Caco-2 (cell line): ENCODE data around the gene NEK7. TPM values are rescaled to one million over a fixed set of nuclear protein-coding genes. Genes with fewer than 3 reads are reported as not detected.

Experiments
- BruUV-seq: library from RNA; stranded (reverse); fragments of 400-500 nt; replicated peaks from 2 replicates; lab custom pipeline; 2021; lab: Mats Ljungman, UMichigan
- CTCF ChIA-PET: fragments of 300-600 bp; sonication (Branson Sonifier 250); formaldehyde crosslinking; loops from one replicate; lab custom pipeline; 2022; ENCODE audit warnings: antibody characterized with exemption; lab: Charles Lee
- POLR2A ChIA-PET: fragments of 300-600 bp; sonication (Branson Sonifier 250); formaldehyde crosslinking; loops from one replicate; lab custom pipeline; 2022; ENCODE audit warnings: antibody characterized with exemption; lab: Charles Lee
- DNase-seq, 2 experiments: peaks; one replicate each; pipeline versions ENCODE4 v3.0.0 to v3.0.0-alpha.2; 2020 to 2022
- H3K27me3 ChIP-seq: replicated peaks from 2 replicates; pipeline ENCODE4 v1.6.0; 2011; ENCODE audit warnings: low read length; ENCODE audit not compliant: control insufficient read depth, insufficient read depth
- H3K36me3 ChIP-seq: 2 replicates; pipeline ENCODE4 v1.5.1; 2011; ENCODE audit warnings: low read length; ENCODE audit not compliant: control insufficient read depth, insufficient read depth
- H3K4me1 ChIP-seq: fragments of 250-450 bp; sonication (Bioruptor Pico); 2 replicates; pipeline ENCODE4 v1.5.1; 2020; ENCODE audit warnings: mild to moderate bottlenecking
- H3K4me3 ChIP-seq: 2 replicates; pipeline ENCODE4 v1.5.1; 2011; ENCODE audit warnings: low read depth, mild to moderate bottlenecking, control low read depth, low read length
- H3K9me3 ChIP-seq: fragments of 250-450 bp; sonication (Bioruptor Pico); 2 replicates; pipeline ENCODE4 v1.5.1; 2020; ENCODE audit warnings: mild to moderate bottlenecking, moderate library complexity
- H3K27ac Mint-ChIP-seq: one replicate; pipeline ENCODE4 v1.8.0; 2022; ENCODE audit warnings: mixed read lengths; ENCODE audit not compliant: unreplicated experiment
- H3K27me3 Mint-ChIP-seq: one replicate; pipeline ENCODE4 v1.8.0; 2022; ENCODE audit warnings: mixed read lengths; ENCODE audit not compliant: insufficient read depth, unreplicated experiment
- H3K36me3 Mint-ChIP-seq: one replicate; pipeline ENCODE4 v1.8.0; 2022; ENCODE audit warnings: mild to moderate bottlenecking, mixed read lengths; ENCODE audit not compliant: insufficient read depth, unreplicated experiment
- H3K4me1 Mint-ChIP-seq: one replicate; pipeline ENCODE4 v1.8.0; 2022; ENCODE audit warnings: low read depth, mixed read lengths; ENCODE audit not compliant: unreplicated experiment
- H3K4me3 Mint-ChIP-seq: one replicate; pipeline ENCODE4 v1.8.0; 2022; ENCODE audit warnings: mild to moderate bottlenecking, moderate library complexity, mixed read lengths; ENCODE audit not compliant: unreplicated experiment
- H3K9me3 Mint-ChIP-seq: one replicate; pipeline ENCODE4 v1.8.0; 2022; ENCODE audit warnings: mixed read lengths; ENCODE audit not compliant: unreplicated experiment
- CTCF ChIP-seq, 2 experiments: fragments of 200-600 bp in 1 of 2; IDR thresholded peaks; 1 replicate in 1 of 2; 2 replicates in 1 of 2; pipeline versions ENCODE4 v1.5.1 to v1.8.0; 2011 to 2022; ENCODE audit warnings: antibody characterized with exemption in 1 of 2, control low read depth in 1 of 2, inconsistent platforms in 1 of 2, low read depth in 1 of 2, low read length in 1 of 2, mild to moderate bottlenecking in 1 of 2, moderate library complexity in 1 of 2; ENCODE audit not compliant: insufficient read depth in 1 of 2, severe bottlenecking in 1 of 2, unreplicated experiment in 1 of 2
- intact Hi-C: fragments of 100-400 bp; cut with micrococcal nuclease; formaldehyde crosslinking; loops from one replicate; pipeline ENCODE4 v1.10.0; 2022; ENCODE audit not compliant: unreplicated experiment
- total RNA-seq: library from RNA; stranded (reverse); gene quantifications from 2 replicates; pipeline ENCODE4 v1.2.3, GENCODE V29; 2022

NEK7 gene
- total RNA-seq, 1 experiment from 2014 or later, result 56.1 TPM

- ChIA-PET POLR2A (no interaction called here), CTCF (no interaction called here)
- no peak overlapping the region for H3K4me3 ChIP-seq
- no peaks in the 10 kb centered on the region for H3K27me3 ChIP-seq
- no peaks in the 10 kb centered on the region for H3K9me3 ChIP-seq
- no peaks in the 10 kb centered on the region for H3K27me3 Mint-ChIP-seq
- BruUV-seq, result no TSS peak
- H3K4me3 Mint-ChIP-seq, result no peak overlapping the region
- no peaks in the 10 kb centered on the region for H3K36me3 Mint-ChIP-seq
- intact Hi-C loops, result no loop called here
- H3K4me1 Mint-ChIP-seq, result peaks cover 30% of the 10 kb centered on the region
- TF ChIP-seq CTCF (IDR thresholded peaks at IDR 0.05; ENCODE audit: insufficient read depth in 1 of 2, low read depth in 1 of 2, low read length in 1 of 2, severe bottlenecking in 1 of 2, unreplicated experiment in 1 of 2), result no peak
- H3K9me3 Mint-ChIP-seq, result no peaks in the 10 kb centered on the region
- no peaks in the 10 kb centered on the region for H3K36me3 ChIP-seq
- no peaks in the 10 kb centered on the region for H3K4me1 ChIP-seq
- DNase-seq, result no peak
- H3K27ac Mint-ChIP-seq, result no peak overlapping the region
Observed at GRCh38 chr1:198178615-198179014, 21.8 kb downstream of the NEK7 start.

- no peaks in the 10 kb centered on the region for H3K27me3 ChIP-seq
- Mint-ChIP-seq H3K36me3 (no peaks in the 10 kb centered on the region), H3K27me3 (no peaks in the 10 kb centered on the region), H3K4me3 (no peak overlapping the region), H3K27ac (no peak overlapping the region), H3K9me3 (no peaks in the 10 kb centered on the region), H3K4me1 (peaks cover 30% of the 10 kb centered on the region)
- H3K4me3 ChIP-seq, result no peak overlapping the region
- ChIA-PET POLR2A (no interaction called here), CTCF (no interaction called here)
- BruUV-seq, result no TSS peak
- H3K9me3 ChIP-seq, result no peaks in the 10 kb centered on the region
- H3K4me1 ChIP-seq, result no peaks in the 10 kb centered on the region
- TF ChIP-seq CTCF (IDR thresholded peaks at IDR 0.05; ENCODE audit: insufficient read depth in 1 of 2, low read depth in 1 of 2, low read length in 1 of 2, severe bottlenecking in 1 of 2, unreplicated experiment in 1 of 2), result no peak
- no peak for DNase-seq
- intact Hi-C loops, result no loop called here
- H3K36me3 ChIP-seq, result no peaks in the 10 kb centered on the region
Observed at GRCh38 chr1:198179556-198179981, 22.8 kb downstream of the NEK7 start.

GRCh38 chr1:198183605-198184004, 26.8 kb downstream of the NEK7 start:
- POLR2A ChIA-PET, result no interaction called here

More at GRCh38 chr1:198183605-198184004, 26.8 kb downstream of the NEK7 start:
- peaks cover 2% of the 10 kb centered on the region for H3K4me1 Mint-ChIP-seq
- Histone ChIP-seq H3K4me1 (peaks cover 25% of the 10 kb centered on the region), H3K36me3 (no peaks in the 10 kb centered on the region), H3K4me3 (no peak overlapping the region), H3K27me3 (no peaks in the 10 kb centered on the region), H3K9me3 (no peaks in the 10 kb centered on the region)
- H3K4me3 Mint-ChIP-seq, result no peak overlapping the region
- TF ChIP-seq CTCF (IDR thresholded peaks at IDR 0.05; ENCODE audit: insufficient read depth in 1 of 2, low read depth in 1 of 2, low read length in 1 of 2, severe bottlenecking in 1 of 2, unreplicated experiment in 1 of 2), result no peak
- no peak overlapping the region for H3K27ac Mint-ChIP-seq
- intact Hi-C loops, result no loop called here
- no peaks in the 10 kb centered on the region for H3K9me3 Mint-ChIP-seq
- BruUV-seq, result no TSS peak
- no peaks in the 10 kb centered on the region for H3K27me3 Mint-ChIP-seq
- CTCF ChIA-PET, result no interaction called here
- H3K36me3 Mint-ChIP-seq, result no peaks in the 10 kb centered on the region
- DNase-seq, result no peak
